GM21717 (cell line): ENCODE data around the gene KRTAP5-2.

Experiments used
- ATAC-seq: cut with Tn5 transposase; IDR thresholded peaks from one replicate; pipeline ENCODE4 v1.9.1; 2021; ENCODE audit warnings: mild to moderate bottlenecking, moderate library complexity; ENCODE audit not compliant: unreplicated experiment

The KRTAP5-2 gene

GRCh38 chr11:1557051-1557884 lies 40.8 kb downstream of the KRTAP5-2 start:
- ATAC-seq: no peak

- no peak for ATAC-seq
Observed at GRCh38 chr11:1556278-1556902, 41.7 kb downstream of the KRTAP5-2 start.

DNA sequence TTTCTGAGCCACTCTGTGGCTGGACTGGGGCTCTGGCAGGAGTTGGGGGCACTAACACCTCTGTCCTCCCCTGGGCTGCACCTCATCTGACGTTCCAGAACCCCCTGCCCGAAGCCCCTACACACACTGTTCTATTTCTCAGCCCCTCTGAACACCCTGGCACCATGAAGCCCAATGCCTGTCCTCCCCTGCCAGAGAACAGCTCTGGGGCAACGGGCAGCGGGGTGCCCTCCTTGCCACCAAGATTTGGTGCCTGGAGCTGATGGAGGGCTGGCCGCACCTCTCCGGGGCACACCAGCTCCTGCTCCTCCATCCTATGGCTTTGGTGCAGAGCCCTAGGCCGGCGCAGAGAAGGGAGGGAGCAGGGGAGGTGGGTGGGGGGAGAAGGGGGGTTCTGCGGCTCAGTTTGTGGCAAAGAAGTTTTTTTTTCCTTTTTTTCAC lies 42.4 kb downstream of the KRTAP5-2 start:
- no peak for ATAC-seq

- no peak for ATAC-seq
Observed at GRCh38 chr11:1554981-1555712, 42.9 kb downstream of the KRTAP5-2 start.

- ATAC-seq: no peak
Observed at GRCh38 chr11:1553808-1554594, 44.1 kb downstream of the KRTAP5-2 start.

DNA sequence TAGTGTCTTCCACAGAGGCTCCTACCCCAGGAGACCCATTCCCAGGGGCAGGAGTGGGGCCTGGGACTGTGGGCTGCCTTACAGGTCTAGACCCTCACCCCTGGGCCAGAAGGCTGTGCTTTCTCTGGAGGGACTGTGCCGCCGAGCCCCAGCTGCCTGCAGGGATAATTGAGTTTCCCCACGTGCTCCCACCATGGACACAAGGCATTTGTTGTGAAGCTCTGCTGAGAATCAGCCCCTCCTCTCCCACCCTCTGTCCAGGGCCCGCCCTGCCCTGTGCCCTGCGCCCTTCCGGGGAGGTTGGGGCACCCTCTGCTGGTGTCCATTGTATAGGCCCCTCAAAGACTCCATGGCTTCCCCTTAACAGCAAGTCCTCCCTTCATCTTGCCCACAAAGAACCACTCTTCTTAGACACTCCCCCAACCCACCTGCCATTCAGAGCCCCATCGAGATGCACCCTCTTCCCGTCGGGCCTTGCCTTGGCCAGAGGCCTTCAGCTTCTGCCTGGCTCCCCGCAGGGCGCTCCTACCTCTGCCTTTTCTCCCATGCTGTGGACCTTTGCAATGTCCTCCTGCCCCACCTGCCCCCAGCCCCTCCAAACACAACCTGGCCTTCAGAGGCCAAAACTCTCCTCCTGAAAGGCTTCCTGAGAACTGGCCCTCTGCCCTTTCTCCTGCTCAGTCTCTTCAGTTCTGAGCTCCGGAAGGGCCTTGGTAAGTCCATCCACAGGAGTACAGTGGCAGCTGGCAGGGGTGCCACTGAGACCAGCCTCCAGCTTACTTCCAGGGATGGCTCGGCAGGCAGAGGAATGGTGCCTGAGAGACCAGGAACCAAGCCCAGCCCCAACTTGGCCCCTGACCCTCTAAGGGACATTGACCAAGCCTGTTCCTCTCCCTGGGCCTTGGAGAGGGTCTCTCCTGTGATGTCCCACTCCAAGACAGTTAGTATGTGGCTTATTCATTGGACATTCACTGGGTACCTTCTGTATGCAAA lies 48.5 kb downstream of the KRTAP5-2 start:
- no peak for ATAC-seq

DNA sequence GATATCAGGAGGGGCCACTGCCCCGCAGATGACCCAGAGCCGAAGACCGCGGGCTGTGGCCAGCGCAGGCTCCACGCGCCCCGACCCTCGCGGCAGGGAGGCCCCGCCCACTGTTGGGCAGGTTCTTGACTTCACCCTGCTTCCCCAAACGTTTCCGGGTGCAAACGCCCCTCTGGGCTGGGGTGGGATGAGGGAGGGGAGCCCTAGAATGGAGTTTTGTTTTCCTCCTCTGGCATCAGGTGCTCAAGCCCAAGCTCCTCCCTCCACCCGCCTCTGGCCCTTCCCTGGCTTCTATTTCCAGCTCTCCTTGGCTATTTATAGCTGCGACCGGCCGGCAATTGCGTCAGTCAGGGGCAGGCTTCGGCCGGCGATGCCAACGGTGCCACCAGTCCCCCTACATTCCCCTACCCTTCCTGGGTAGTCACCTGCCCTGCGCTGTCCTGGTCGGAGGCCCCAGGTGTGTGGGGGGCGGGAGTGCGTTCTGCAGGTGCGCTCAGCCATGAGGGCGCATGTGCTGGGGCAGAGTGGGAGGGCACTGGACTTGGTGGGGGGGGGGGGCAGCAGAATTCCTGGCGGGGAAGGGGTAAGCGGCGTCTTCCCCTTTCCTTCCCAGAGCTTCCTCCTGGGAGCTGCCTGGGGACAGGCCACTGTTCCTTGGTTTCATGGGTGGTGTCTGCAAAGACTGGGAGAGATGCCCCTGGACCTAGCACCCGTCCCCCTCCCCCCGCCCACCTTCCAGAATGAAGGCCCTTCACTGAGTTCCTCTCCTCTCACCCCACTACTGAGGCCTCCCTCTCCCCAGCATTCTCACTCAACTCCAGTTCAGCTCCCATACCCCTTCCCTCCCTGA lies 49.6 kb downstream of the KRTAP5-2 start:
- ATAC-seq: no peak

- ATAC-seq: no peak
Observed at GRCh38 chr11:1547467-1548098, 50.5 kb downstream of the KRTAP5-2 start.
